Measurements from ENCODE around the gene LUZP2.

GRCh38 chr11:25057861-25058260 lies 561.0 kb downstream of the LUZP2 start:
- TF ChIP-seq POLR2A (IDR thresholded peaks at IDR 0.05; ENCODE audit: low read length): no peak
- TF ChIP-seq GATA1 (IDR thresholded peaks at IDR 0.05; ENCODE audit: low read depth, low read length): no peak
